H1 (cell line): ENCODE results near the gene PRKCZ. TPM values are rescaled to one million over a fixed set of nuclear protein-coding genes. Genes with fewer than 3 reads are reported as not detected.

ENCODE experiments used
- BACH1 ChIP-seq: IDR thresholded peaks from 2 replicates; pipeline ENCODE4 v1.6.1; 2012; ENCODE audit warnings: low read length, improper control_type of control experiment
- BCL11A ChIP-seq, 2 experiments: IDR thresholded peaks; one replicate each; pipeline ENCODE4 v1.6.1; 2011; ENCODE audit warnings: low read depth in 2 of 2, low read length in 2 of 2, mild to moderate bottlenecking in 2 of 2
- CBX8 ChIP-seq: fragments of 300-800, 300-1000 bp; sonication (generic); IDR thresholded peaks from 2 replicates; pipeline ENCODE4 v1.7.1; 2016; ENCODE audit warnings: low read depth, low read length, borderline replicate concordance
- CREB1 ChIP-seq: IDR thresholded peaks from 2 replicates; pipeline ENCODE4 v1.6.1; 2012; ENCODE audit warnings: inconsistent platforms
- CTCF ChIP-seq, 3 experiments: IDR thresholded peaks; 1 replicate in 2 of 3; 2 replicates in 1 of 3; pipeline versions ENCODE4 v1.5.1 to v1.6.1; 2011; ENCODE audit warnings: low read length in 3 of 3, mild to moderate bottlenecking in 3 of 3, inconsistent platforms in 2 of 3, low read depth in 1 of 3, moderate library complexity in 1 of 3; ENCODE audit not compliant: insufficient read depth in 1 of 3; ENCODE audit errors: control extremely low read depth in 1 of 3
- EP300 ChIP-seq, 2 experiments: IDR thresholded peaks; 1 replicate in 1 of 2; 2 replicates in 1 of 2; pipeline ENCODE4 v1.6.1; 2011 to 2012; ENCODE audit warnings: low read depth in 2 of 2, low read length in 2 of 2, mild to moderate bottlenecking in 2 of 2, borderline replicate concordance in 1 of 2, inconsistent platforms in 1 of 2, moderate library complexity in 1 of 2
- KDM1A ChIP-seq: fragments of 200-600, 300-600 bp; sonication (generic); IDR thresholded peaks from 2 replicates; pipeline ENCODE4 v1.7.1; 2016; ENCODE audit warnings: mild to moderate bottlenecking, low read length, borderline replicate concordance
- KDM5A ChIP-seq: fragments of 200-600 bp; IDR thresholded peaks from 2 replicates; pipeline ENCODE4 v1.7.1; 2012; ENCODE audit warnings: mild to moderate bottlenecking, low read length, inconsistent platforms, mixed read lengths
- MAFK ChIP-seq: IDR thresholded peaks from 2 replicates; pipeline ENCODE4 v1.6.1; 2012; ENCODE audit warnings: low read depth, mild to moderate bottlenecking, improper control_type of control experiment, low read length
- RBBP5 ChIP-seq: IDR thresholded peaks from 2 replicates; pipeline ENCODE4 v1.7.1; 2012; ENCODE audit warnings: low read depth, mild to moderate bottlenecking, inconsistent platforms, low read length, moderate library complexity, borderline replicate concordance
- TCF12 ChIP-seq: IDR thresholded peaks from 2 replicates; pipeline ENCODE4 v1.6.1; 2011; ENCODE audit warnings: low read depth, mild to moderate bottlenecking, low read length
- polyA plus RNA-seq, 7 experiments: library from polyadenylated mRNA; depleted of rRNA in 3 of 7; stranded (reverse) in 5 of 7; unstranded in 2 of 7; fragments of >200 nt in 5 of 7; fragments of 200-250 nt in 2 of 7; gene quantifications; 1 replicate in 5 of 7; 2 replicates in 1 of 7; 4 replicates in 1 of 7; pipeline versions ENCODE4 v1.2.1 to v1.2.3, GENCODE V29; 2011 to 2013; ENCODE audit warnings: missing spikeins in 2 of 7, mixed read lengths in 2 of 7
- total RNA-seq: library from RNA; stranded (reverse); fragmentation: NEBNext Ultra II Directional; extraction: Animal tissue kit (Norgen Biotek cat#: 25700); gene quantifications from 2 replicates; pipeline ENCODE4 v1.2.1, GENCODE V29; 2021

PRKCZ gene
- total and polyA plus RNA-seq, 2 of the 8 experiments (the other 6 are each of a cell fraction or from before 2014, with no cell fraction given) = 37.4 to 45.1 TPM

GRCh38 chr1:2192031-2192995, 142.1 kb downstream of the PRKCZ start (continued):
- no peak for TF ChIP-seq CTCF (IDR thresholded peaks at IDR 0.05; ENCODE audit: control extremely low read depth in 1 of 3, insufficient read depth in 1 of 3, low read depth in 1 of 3, low read length in 3 of 3)
- no peak for TF ChIP-seq KDM5A
- no peak for TF ChIP-seq TCF12
- TF ChIP-seq CBX8 = no peak
- no peak for TF ChIP-seq CREB1
- TF ChIP-seq EP300 (IDR thresholded peaks at IDR 0.05; ENCODE audit: borderline replicate concordance in 1 of 2, low read depth in 2 of 2, low read length in 2 of 2) = no peak
- no peak for TF ChIP-seq BACH1
- no peak for TF ChIP-seq KDM1A
- no peak for TF ChIP-seq MAFK
- no peak for TF ChIP-seq RBBP5
- TF ChIP-seq BCL11A (IDR thresholded peaks at IDR 0.05; ENCODE audit: low read depth in 2 of 2, low read length in 2 of 2) = no peak
